Right atrium auricular region (tissue), 2 donors: ENCODE data around the gene PGA4. TPM values are rescaled to one million over a fixed set of nuclear protein-coding genes. Genes with fewer than 3 reads are reported as not detected.

ENCODE experiments used
- DNase-seq: peaks from one replicate; pipeline ENCODE4 v3.0.0-alpha.2; 2019; ENCODE audit warnings: low spot score
- H3K27ac ChIP-seq, 2 donors: fragments of 200-600 bp; sonication (generic); 1 replicate in 1 of 2; 2 replicates in 1 of 2; pipeline ENCODE4 v1.5.1; 2016 to 2019
- H3K27me3 ChIP-seq, 2 donors: fragments of 200-600 bp; sonication (generic); one replicate each; pipeline versions ENCODE4 v1.5.1 to v1.6.0; 2017 to 2019
- H3K36me3 ChIP-seq: fragments of 200-600 bp; sonication (generic); one replicate; pipeline ENCODE4 v1.5.1; 2016
- H3K4me1 ChIP-seq, 2 donors: fragments of 200-600 bp; sonication (generic); one replicate each; pipeline versions ENCODE4 v1.5.1 to v1.6.0; 2017 to 2019
- H3K4me3 ChIP-seq, 2 donors: fragments of 200-600 bp; sonication (generic); 1 replicate in 1 of 2; 2 replicates in 1 of 2; pipeline ENCODE4 v1.5.1; 2017 to 2019; ENCODE audit warnings: mild to moderate bottlenecking in 1 of 2, moderate library complexity in 1 of 2
- H3K9me3 ChIP-seq, 2 donors: fragments of 200-600 bp; sonication (generic); one replicate each; pipeline ENCODE4 v1.5.1; 2019
- total RNA-seq, 2 donors: library from RNA; depleted of rRNA; stranded (reverse); fragments of >200 nt; gene quantifications; one replicate each; pipeline ENCODE4 v1.1.0, GENCODE V29; 2016
- TF ChIP-seq, protein P1 (sequence below), 2 donors: fragments of 200-600 bp; sonication (generic); IDR thresholded peaks; one replicate each; pipeline ENCODE4 v1.5.1; 2019; ENCODE audit warnings: antibody characterized with exemption in 2 of 2

PGA4 gene
- total RNA-seq, 2 donors from 2014 or later: 0.56 TPM; not detected in 1

DNA sequence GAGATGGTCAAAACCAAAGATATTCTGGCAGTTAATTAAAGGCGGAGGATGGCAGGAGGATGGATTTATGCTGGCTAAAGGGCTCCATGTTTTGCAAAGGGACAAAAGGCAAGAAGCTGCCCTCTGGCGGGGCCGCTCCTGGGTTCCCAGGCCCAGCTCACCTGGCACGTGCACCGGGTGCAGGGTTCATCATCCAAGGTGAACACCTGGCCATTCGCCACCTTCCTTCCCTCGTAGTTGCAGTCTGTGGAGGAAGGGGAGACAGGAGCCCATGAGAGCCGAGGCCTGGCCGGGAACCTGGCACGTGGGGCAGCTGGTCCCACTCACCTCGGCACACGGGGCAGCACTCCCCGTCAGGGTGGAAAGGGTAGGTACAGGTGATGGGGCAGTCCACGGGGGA, 42.6 kb downstream of the PGA4 start:
- DNase-seq: no peak
- Histone ChIP-seq H3K36me3 (no peaks in the 10 kb centered on the region), H3K9me3 (no peaks in the 10 kb centered on the region), H3K4me1 (no peaks in the 10 kb centered on the region), H3K4me3 (no peak overlapping the region), H3K27ac (no peak overlapping the region), H3K27me3 (no peaks in the 10 kb centered on the region)
- TF ChIP-seq, protein P1, sequence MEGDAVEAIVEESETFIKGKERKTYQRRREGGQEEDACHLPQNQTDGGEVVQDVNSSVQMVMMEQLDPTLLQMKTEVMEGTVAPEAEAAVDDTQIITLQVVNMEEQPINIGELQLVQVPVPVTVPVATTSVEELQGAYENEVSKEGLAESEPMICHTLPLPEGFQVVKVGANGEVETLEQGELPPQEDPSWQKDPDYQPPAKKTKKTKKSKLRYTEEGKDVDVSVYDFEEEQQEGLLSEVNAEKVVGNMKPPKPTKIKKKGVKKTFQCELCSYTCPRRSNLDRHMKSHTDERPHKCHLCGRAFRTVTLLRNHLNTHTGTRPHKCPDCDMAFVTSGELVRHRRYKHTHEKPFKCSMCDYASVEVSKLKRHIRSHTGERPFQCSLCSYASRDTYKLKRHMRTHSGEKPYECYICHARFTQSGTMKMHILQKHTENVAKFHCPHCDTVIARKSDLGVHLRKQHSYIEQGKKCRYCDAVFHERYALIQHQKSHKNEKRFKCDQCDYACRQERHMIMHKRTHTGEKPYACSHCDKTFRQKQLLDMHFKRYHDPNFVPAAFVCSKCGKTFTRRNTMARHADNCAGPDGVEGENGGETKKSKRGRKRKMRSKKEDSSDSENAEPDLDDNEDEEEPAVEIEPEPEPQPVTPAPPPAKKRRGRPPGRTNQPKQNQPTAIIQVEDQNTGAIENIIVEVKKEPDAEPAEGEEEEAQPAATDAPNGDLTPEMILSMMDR (IDR thresholded peaks at IDR 0.05): no peak

DNA sequence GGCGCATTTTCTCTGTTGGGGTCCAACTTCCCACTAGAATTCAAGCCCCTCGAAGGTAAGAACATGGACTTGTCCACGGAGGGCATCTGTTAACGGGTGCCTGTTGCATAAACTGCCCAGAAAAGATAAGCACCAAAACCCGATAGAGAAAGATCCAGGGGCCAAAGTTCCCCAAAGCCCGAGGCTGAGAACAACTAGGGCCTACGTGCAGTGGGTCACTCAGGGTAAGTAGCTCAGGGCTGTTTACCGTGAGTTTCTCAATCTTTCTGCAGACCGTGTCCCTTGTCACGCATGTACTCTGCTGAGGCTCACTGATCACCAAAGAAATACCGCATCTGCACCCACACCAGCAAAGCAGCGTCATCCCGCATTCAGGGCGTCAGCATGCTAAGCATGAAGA, 43.2 kb downstream of the PGA4 start:
- H3K27me3 ChIP-seq: no peaks in the 10 kb centered on the region
- H3K27ac ChIP-seq: no peak overlapping the region
- H3K9me3 ChIP-seq: no peaks in the 10 kb centered on the region
- DNase-seq: no peak
- H3K4me1 ChIP-seq: no peaks in the 10 kb centered on the region
- H3K36me3 ChIP-seq: no peaks in the 10 kb centered on the region
- no peak overlapping the region for H3K4me3 ChIP-seq
- TF ChIP-seq, protein P1 (IDR thresholded peaks at IDR 0.05): no peak

DNA sequence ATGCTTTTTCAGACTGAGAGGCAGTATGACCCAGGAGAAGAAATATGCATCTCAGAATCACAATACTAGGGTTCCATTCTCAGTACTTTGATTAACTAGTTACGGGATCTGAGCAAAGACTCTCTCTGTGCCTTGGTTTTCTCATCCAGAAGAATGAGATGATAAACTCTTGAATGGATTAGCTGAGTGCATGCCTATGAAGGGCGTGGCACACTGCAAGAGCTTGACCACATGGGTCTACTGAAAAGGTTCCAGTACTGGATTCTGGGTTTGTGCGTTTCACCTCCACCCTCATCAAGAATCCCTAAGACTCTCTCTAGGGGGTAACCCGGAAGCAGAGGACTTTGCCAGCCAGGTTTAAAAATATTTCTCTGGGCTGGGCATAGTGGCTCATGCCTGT, 44.5 kb downstream of the PGA4 start:
- DNase-seq: no peak
- TF ChIP-seq, protein P1 (IDR thresholded peaks at IDR 0.05): no peak
- Histone ChIP-seq H3K36me3 (no peaks in the 10 kb centered on the region), H3K27me3 (no peaks in the 10 kb centered on the region), H3K4me3 (no peak overlapping the region), H3K9me3 (no peaks in the 10 kb centered on the region), H3K4me1 (no peaks in the 10 kb centered on the region), H3K27ac (no peak overlapping the region)

DNA sequence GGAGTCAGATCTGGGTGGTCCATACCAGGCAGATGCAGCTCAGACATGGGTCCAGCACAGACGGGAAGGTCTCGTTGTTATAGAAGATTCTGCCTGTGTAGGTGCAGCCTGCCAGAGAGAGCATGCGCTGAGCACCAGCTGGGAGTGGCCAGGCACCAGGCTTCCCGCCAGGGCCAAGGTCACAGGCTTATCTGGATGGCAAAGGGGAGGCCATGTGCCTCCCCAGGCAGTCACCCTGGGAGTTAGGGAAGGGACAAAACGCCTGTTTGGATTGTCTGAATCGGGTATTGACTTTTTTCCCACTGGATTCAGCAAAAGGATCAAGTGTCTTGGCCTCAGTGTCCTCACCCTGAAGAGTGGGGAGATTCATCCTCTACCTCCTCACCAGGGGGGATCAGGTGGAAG, 45.3 kb downstream of the PGA4 start:
- TF ChIP-seq, protein P1 (IDR thresholded peaks at IDR 0.05): no peak
- no peak for DNase-seq

DNA sequence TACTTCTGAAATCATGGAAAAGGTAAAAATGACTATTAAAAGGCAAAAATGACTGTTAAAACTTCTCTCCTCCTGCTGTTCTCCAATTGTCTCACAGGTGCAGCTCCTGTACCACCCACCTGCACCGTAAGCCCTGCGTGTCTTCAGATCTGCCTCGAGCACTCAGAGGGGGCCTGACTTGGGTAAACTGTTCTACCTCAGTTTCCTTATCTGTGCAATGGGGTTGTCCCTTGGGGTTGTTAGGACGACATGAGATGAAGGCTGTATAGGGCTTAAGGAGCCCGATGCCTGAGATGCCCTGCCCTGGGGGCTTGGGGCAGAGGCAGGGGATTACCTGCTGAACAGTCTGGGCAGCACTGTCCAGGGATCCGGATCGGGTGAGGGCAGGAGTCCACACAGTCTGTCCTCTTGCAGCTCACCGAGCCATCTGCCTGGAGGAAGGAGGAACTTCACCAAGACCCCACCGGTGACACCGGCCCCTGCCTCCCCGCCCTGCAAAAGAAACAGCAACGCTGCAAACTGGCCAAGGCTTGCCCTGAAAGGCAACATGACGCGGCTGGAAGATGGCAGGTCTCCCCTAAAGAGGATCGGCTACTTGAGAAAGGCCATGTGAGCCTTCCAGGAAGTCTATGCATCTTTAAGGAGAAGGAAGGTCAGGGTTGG, 46.6 kb downstream of the PGA4 start:
- H3K9me3 ChIP-seq: no peaks in the 10 kb centered on the region
- no peaks in the 10 kb centered on the region for H3K36me3 ChIP-seq
- H3K27me3 ChIP-seq: no peaks in the 10 kb centered on the region
- no peak for DNase-seq
- TF ChIP-seq, protein P1 (IDR thresholded peaks at IDR 0.05): no peak
- no peaks in the 10 kb centered on the region for H3K4me1 ChIP-seq
- H3K4me3 ChIP-seq: no peak overlapping the region
- H3K27ac ChIP-seq: no peak overlapping the region

More for the DNA sequence above, 45.3 kb downstream of the PGA4 start:
- no peak overlapping the region for H3K27ac ChIP-seq
- no peaks in the 10 kb centered on the region for H3K9me3 ChIP-seq
- H3K27me3 ChIP-seq: no peaks in the 10 kb centered on the region
- H3K4me3 ChIP-seq: no peak overlapping the region
- H3K36me3 ChIP-seq: no peaks in the 10 kb centered on the region
- H3K4me1 ChIP-seq: no peaks in the 10 kb centered on the region
